GM19328 (cell line): ENCODE data around the gene ACTR3C.
"Not testable (repeated sequence)": the region's sequence is repeated elsewhere in the genome, so short reads cannot be mapped to it uniquely, and the experiment has no call there.

Experiments
- ATAC-seq: cut with Tn5 transposase; IDR thresholded peaks from one replicate; pipeline ENCODE4 v1.9.1; 2021; ENCODE audit warnings: mild to moderate bottlenecking, moderate library complexity; ENCODE audit not compliant: unreplicated experiment

Gene ACTR3C

DNA sequence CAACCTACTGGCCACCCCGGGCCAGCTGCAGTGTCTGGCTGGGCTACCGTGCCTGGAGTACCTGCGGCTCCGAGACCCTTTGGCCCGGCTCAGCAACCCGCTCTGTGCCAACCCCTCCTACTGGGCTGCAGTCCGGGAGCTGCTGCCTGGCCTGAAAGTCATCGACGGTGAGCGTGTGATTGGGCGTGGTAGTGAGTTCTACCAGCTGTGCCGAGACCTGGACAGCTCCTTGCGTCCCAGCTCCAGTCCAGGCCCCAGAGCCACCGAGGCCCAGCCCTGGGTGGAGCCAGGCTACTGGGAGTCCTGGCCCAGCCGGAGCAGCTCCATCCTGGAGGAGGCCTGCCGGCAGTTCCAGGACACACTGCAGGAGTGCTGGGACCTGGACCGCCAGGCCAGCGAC, 13.8 kb upstream of the ACTR3C start:
- ATAC-seq: no peak

DNA sequence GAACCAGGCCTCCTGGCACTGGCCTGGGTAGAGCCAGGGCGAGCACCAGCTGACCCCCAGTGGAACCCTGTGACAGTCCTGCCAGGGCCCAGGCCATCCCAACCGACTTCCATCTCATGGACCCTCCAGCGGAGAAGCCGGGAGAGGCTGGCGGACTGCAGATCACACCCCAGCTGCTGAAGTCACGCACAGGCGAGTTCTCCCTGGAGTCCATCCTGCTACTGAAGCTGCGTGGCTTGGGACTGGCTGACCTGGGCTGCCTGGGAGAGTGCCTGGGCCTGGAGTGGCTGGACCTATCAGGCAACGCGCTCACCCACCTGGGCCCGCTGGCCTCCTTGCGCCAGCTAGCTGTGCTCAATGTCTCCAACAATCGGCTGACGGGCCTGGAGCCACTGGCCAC, 13.4 kb upstream of the ACTR3C start:
- no peak for ATAC-seq

DNA sequence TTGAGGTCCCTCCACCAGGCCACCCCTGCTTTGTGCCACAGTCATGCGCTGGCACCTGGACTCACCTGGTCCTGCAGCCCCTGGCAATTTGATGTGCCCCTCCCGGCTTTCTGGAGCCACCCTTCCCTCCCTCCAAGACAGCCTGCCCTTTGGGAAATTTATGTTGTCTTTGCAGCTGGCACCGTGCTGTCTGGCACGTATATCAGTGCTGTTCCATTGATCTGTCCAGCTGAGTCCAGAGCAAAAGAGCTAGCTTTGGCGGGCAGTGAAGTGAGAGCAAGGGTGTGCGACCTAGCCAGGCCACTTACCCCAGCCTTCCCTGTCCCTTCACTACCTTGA, 12.4 kb upstream of the ACTR3C start:
- no peak for ATAC-seq

GRCh38 chr7:150335108-150335773, 11.9 kb upstream of the ACTR3C start:
- ATAC-seq: no peak

- no peak for ATAC-seq
Measured at GRCh38 chr7:150334108-150334507, 10.8 kb upstream of the ACTR3C start.

GRCh38 chr7:150333659-150334058, 10.3 kb upstream of the ACTR3C start:
- ATAC-seq: no peak

- no peak for ATAC-seq
Measured at GRCh38 chr7:150332852-150333635, 9.7 kb upstream of the ACTR3C start.

- no peak for ATAC-seq
Measured at GRCh38 chr7:150330211-150330885, 7.0 kb upstream of the ACTR3C start.

- no peak for ATAC-seq
Measured at GRCh38 chr7:150329331-150330120, 6.2 kb upstream of the ACTR3C start.

GRCh38 chr7:150327308-150327707, 4.0 kb upstream of the ACTR3C start:
- no peak for ATAC-seq

DNA sequence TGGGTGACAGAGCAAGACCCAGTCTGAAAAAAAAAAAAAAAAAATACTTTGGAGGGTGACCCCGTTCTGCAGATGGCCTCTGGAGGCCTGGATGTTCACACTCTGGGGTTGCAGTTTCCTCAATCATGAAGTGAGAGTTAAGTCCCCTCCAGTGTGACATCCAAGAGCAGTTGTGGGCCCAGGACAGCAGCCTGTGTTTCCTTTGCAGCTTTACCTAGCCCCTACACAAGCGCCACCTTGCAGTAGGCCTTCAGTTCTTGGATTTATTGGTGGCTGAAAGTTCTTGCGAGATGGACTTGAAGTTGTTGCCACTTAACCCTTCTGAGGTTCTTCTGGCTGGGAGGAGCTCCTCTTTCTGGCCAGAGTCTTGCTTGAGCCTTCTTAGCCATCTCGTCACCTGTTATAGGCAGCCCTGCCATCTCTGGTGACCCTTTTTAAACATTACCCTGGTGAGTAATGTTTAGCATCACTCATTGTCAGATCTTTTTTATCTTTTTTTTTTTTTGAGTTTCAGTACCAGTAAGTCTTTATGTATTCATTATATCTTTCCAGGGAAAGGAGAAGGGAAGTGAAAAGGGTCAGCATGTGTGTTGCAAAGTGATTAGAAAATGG, 3.4 kb upstream of the ACTR3C start:
- ATAC-seq: no peak

DNA sequence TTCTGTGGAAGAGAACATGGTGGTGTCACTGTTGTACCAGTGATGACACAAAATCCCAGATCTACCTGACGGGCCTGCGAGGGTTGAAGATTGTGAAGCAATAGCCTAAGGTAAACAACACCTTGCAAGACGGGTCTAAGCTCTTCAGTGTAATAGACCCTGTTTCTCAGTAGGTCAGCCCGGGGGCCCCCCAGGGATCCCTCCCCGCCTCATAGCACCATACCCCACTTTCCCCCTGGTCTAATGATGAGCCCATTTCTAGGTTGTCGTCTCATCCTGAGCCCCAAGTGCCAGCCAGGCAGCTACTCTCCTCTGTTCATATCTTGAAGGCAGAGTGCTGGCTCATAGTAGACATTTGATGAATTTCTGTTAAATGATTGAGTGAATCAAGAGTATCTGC, 2.6 kb upstream of the ACTR3C start:
- no peak for ATAC-seq

GRCh38 chr7:150325110-150325611, 1.8 kb upstream of the ACTR3C start:
- no peak for ATAC-seq

GRCh38 chr7:150324373-150324961, 1.1 kb upstream of the ACTR3C start:
- no peak for ATAC-seq

DNA sequence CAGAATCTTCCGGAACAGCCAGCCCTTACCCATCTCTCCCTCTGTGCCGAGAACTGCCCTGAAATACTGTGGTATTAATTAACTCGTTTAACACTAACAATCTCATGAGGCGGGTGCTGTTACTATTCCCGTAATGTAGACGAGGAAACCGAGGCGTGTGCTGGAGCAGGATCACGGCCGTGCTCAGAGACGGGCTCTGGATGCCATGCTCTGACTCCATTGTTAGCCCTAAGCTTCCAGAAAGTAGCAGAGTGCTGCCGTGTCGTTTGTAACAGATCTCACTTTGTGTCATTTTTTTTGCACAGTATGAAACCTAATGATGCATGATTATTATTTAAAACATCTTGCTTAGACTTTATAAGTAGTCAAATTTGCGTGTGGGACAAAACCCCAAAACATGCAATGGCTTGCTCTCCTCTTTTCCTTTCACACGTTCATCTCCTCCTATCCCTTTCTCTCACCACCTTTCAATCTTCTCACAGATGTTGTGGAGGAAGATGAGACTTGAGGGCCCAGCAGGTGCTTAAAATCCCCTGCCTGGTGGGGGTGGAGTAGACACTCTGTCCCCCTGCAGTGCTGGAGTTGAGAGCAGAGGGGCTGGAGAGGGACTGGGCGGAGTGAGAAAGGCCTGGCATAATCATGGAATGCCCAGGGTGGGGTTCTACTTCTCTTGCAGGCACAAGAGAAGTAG, 482 bp upstream of the ACTR3C start:
- ATAC-seq: peak; percentile 11

DNA sequence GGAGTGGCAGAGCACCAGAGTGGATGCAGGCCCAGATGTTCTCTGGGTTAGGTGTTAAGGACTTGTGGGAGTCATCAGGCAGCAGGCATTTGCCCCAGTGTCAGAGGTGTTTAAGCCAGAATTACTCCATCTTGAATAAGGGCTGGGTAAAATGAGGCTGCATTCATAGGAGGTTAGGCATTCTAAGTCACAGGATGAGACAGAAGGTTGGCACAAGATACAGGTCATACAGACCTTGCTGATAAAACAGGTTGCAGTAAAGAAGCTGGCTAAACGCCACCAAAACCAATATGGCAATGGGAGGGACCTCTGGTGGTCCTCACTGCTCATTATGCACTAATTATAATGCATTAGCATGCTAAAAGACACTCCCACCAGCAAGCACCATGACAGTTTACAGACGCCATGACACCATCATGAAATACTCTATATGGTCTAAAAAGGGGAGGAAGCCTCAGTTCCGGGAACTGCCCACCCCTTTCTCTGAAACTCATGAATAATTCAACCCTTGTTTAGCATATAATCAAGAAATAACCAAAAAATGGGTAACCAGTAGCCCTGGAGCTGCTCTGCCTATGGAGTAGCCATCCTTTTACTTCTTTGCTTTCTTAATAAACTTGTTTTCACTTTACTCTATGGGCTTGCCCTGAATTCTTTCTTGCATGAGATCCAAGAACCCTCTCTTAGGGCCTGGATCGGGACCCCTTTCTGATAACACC, 1.1 kb downstream of the ACTR3C start:
- ATAC-seq: no peak

DNA sequence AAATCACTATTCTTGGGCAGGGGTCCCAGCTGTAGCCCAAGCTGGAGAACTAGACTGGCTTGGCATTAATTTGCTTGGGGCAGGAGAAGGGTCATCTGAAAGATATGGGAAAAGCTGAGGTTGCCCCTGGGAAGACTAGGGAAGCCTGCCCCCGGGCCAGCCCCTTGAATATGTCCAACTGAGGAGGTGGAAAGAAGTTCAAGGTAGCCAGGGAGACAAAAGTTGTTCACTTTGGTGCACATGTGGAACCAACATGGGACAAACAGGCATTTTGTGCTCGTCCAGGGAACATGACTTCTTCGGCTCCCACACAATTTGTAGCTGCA, 1.6 kb downstream of the ACTR3C start:
- ATAC-seq: no peak

DNA sequence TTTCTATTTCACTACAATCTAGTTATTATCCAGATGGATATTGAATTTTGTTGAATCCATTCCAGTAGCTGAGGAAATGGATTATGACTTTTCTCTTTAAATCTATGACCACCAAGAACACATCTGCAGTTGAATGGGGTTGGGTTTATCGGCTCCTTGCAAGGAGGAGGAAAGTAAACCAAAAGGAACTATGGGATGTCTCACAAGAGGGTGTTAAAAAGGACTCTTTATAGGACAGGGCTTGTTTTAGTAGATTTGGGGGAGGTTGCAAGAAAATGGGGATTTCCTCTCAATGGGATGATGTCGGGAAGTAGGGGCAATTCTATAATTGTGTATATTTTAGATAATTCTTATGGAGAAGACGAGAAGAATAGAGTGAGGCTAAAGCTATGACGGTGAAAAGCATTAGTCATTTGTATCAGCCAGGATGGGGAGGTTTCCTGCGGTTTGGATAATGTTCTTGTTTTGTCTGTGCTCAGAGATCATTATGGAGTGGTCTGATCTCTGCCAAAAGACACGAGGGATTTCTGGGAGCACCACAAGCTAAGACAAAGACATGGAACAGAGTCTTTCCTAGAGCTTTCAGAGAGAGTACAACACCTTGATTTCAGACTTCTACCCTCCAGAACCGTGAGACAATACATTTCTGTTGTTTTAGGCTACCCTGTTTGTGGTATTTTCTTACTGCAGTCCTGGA, 5.4 kb downstream of the ACTR3C start:
- ATAC-seq: no peak

- ATAC-seq: not testable (repeated sequence)
Measured at GRCh38 chr7:150316987-150317386, 6.4 kb downstream of the ACTR3C start.
